Measurements from ENCODE around the gene XPR1.
"Not testable (repeated sequence)": the region's sequence is repeated elsewhere in the genome, so short reads cannot be mapped to it uniquely, and the experiment has no call there.

XPR1 gene

DNA sequence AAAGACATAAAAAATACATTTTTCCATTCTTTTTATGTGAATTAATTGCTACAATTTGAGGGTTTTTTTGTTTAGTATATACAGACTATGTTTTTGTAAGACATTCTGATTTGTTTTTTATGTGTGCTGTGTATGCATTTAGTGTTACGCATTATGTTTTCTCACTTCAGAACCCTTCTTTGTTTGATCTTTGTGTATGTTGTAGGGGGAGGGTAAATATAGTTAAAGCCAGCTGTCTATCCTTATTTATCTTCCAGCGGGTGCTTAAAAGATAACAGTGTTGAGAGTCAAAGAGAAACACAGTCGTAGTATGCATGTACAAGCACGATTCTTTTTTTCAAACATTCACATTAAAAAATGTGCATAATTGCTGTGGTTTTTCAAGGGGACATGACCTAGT is 183.4 kb downstream of the XPR1 start:
- H3K4me3 ChIP-seq (replicated peaks in 1 of 2; ENCODE audit: low read depth in 2 of 2, low read length in 2 of 2): no peak overlapping the region
- no peak for DNase-seq (ENCODE audit: low read depth in 2 of 2)
- TF ChIP-seq CTCF (IDR thresholded peaks at IDR 0.05; ENCODE audit: low read depth, low read length): no peak

GRCh38 chr1:180816132-180816531 is 184.3 kb downstream of the XPR1 start:
- no peak overlapping the region for H3K4me3 ChIP-seq (replicated peaks in 1 of 2; ENCODE audit: low read depth in 2 of 2, low read length in 2 of 2)
- no peak for DNase-seq (ENCODE audit: low read depth in 2 of 2)
- TF ChIP-seq CTCF (IDR thresholded peaks at IDR 0.05; ENCODE audit: low read depth, low read length): no peak

- no peak for DNase-seq (ENCODE audit: low read depth in 2 of 2)
- TF ChIP-seq CTCF (IDR thresholded peaks at IDR 0.05; ENCODE audit: low read depth, low read length): no peak
- H3K4me3 ChIP-seq (replicated peaks in 1 of 2; ENCODE audit: low read depth in 2 of 2, low read length in 2 of 2): no peak overlapping the region
Observed at GRCh38 chr1:180821970-180822369, 190.1 kb downstream of the XPR1 start.

DNA sequence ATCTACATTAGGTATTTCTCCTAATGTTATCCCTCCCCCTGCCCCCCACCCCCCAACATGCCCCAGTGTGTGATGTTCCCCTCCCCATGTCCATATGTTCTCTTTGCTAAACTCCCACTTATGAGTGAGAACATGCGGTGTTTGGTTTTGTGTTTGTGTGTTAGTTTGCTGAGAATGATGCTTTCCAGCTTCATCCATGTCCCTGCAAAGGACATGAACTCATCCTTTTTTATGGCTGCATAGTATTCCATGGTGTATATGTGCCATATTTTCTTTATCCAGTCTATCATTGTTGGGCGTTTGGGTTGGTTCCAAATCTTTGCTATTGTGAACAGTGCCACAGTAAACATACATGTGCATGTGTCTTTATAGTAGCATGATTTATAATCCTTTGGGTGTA is 199.7 kb downstream of the XPR1 start:
- DNase-seq (ENCODE audit: low read depth in 2 of 2); H3K4me3 ChIP-seq (replicated peaks in 1 of 2; ENCODE audit: low read depth in 2 of 2, low read length in 2 of 2): not testable (repeated sequence)

DNA sequence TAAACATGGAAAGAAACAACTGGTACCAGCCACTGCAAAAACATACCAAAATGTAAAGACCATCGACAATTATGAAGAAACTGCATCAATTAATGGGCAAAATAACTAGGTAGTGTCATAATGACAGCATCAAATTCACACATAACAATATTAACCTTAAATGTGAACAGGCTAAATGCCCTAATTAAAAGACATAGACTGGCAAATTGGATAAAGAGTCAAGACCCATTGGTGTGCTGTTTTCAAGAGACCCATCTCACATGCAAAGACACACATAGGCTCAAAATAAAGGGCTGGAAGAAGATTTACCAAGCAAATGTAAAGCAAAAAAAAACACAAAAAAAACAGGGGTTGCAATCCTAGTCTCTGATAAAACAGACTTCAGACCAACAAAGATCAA is 201.4 kb downstream of the XPR1 start:
- DNase-seq (ENCODE audit: low read depth in 2 of 2); H3K4me3 ChIP-seq (replicated peaks in 1 of 2; ENCODE audit: low read depth in 2 of 2, low read length in 2 of 2): not testable (repeated sequence)

DNA sequence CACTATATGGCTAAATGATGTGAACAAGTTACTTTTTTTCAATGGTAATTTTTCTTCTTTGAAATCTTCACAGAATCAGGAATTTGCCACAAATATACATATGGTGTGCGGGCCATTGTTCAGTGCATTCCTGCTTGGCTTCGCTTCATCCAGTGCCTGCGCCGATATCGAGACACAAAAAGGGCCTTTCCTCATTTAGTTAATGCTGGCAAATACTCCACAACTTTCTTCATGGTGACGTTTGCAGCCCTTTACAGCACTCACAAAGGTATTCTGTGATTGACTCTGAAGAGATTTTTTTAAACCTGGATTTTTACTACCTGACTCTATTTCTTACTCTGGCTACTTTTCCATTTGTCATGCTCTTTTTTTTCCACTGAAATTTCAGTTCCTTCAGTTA is 204.6 kb downstream of the XPR1 start:
- no peak for TF ChIP-seq CTCF (IDR thresholded peaks at IDR 0.05; ENCODE audit: low read depth, low read length)

DNA sequence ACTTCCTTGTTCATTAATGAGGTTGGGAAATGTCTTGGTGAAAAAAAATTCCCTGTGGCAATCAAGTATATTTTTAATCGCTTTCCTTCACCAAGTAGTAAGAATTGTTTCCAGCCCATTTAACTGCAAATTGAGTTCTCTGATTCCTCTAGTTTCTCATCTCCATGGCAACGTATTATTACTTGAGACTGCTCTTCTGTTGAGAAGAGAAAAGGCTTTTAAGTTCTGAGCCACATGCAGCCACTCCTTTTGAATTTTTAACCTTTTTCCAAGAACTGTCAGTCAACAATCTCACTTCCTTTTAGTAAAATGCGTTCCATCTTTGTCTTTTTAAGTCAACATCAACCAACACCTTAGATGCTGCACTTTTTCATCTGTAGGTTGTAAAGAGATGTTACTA is 205.2 kb downstream of the XPR1 start:
- no peak overlapping the region for H3K4me3 ChIP-seq (replicated peaks in 1 of 2; ENCODE audit: low read depth in 2 of 2, low read length in 2 of 2)
- no peak for DNase-seq (ENCODE audit: low read depth in 2 of 2)

More for the DNA sequence above, 204.6 kb downstream of the XPR1 start:
- no peak overlapping the region for H3K4me3 ChIP-seq (replicated peaks in 1 of 2; ENCODE audit: low read depth in 2 of 2, low read length in 2 of 2)
- no peak for DNase-seq (ENCODE audit: low read depth in 2 of 2)

More for the DNA sequence above, 205.2 kb downstream of the XPR1 start:
- no peak for TF ChIP-seq CTCF (IDR thresholded peaks at IDR 0.05; ENCODE audit: low read depth, low read length)

All from cardiac fibroblast (primary cell).